Transverse colon (tissue), 4 donors: ENCODE measurements around the gene CDR2. TPM values are rescaled to one million over a fixed set of nuclear protein-coding genes. Genes with fewer than 3 reads are reported as not detected.

ENCODE experiments used
- DNase-seq: peaks from one replicate; pipeline ENCODE4 v3.0.0-alpha.2; 2019
- H3K27ac ChIP-seq, 4 donors: fragments of 200-600 bp; sonication (generic); 2 replicates each; pipeline ENCODE4 v1.5.1; 2016 to 2018; ENCODE audit warnings: inconsistent platforms in 4 of 4
- H3K27me3 ChIP-seq: fragments of 200-600 bp; sonication (generic); 2 replicates; pipeline ENCODE4 v1.5.1; 2017; ENCODE audit warnings: inconsistent platforms
- H3K36me3 ChIP-seq, 4 donors: fragments of 200-600 bp; sonication (generic); 2 replicates each; pipeline ENCODE4 v1.5.1; 2017 to 2019; ENCODE audit warnings: inconsistent platforms in 4 of 4
- H3K4me1 ChIP-seq, 4 donors: fragments of 200-600 bp; sonication (generic); 2 replicates each; pipeline ENCODE4 v1.5.1; 2017 to 2020; ENCODE audit warnings: inconsistent platforms in 4 of 4
- H3K4me3 ChIP-seq, 4 donors: fragments of 200-600 bp; sonication (generic); 1 replicate in 1 of 4; 2 replicates in 3 of 4; pipeline versions ENCODE4 v1.5.1 to v1.6.1; 2017 to 2019; ENCODE audit warnings: inconsistent platforms in 4 of 4
- H3K9me3 ChIP-seq, 2 donors: fragments of 200-600 bp; sonication (generic); 2 replicates each; pipeline ENCODE4 v1.5.1; 2017 to 2019; ENCODE audit warnings: inconsistent platforms in 2 of 2
- EP300 ChIP-seq: sonication (generic); formaldehyde crosslinking; IDR thresholded peaks from one replicate; pipeline ENCODE4 v1.6.1; 2017; ENCODE audit warnings: antibody characterized with exemption, low read depth
- POLR2A ChIP-seq: fragments of 450-650 bp; IDR thresholded peaks from one replicate; pipeline ENCODE4 v1.6.1; 2016; ENCODE audit warnings: antibody characterized with exemption, mild to moderate bottlenecking, moderate library complexity
- POLR2AphosphoS5 ChIP-seq, 3 donors: sonication (generic); formaldehyde crosslinking; IDR thresholded peaks; one replicate each; pipeline ENCODE4 v1.6.1; 2016; ENCODE audit warnings: antibody characterized with exemption in 3 of 3
- WGBS, 2 donors: methylation state at CpG; one replicate each; pipeline ENCODE4 v1.1.5; 2018; ENCODE audit warnings: low coverage in 1 of 2; 5-methylcytosine and 5-hydroxymethylcytosine counted together
- in situ Hi-C, 4 donors: fragments of 200-750 bp; cut with MboI; loops; one replicate each; pipeline versions ENCODE4 v1.15.0 to v1.15.1; 2017; ENCODE audit warnings: low sequenced_read_pairs in 3 of 4, low pct_ligation_motif_present in 1 of 4, low pct_unique_long_range_greater_than_20kb in 1 of 4
- intact Hi-C: fragments of 100-400 bp; cut with DNase I; formaldehyde crosslinking; loops from one replicate; pipeline ENCODE4 v1.15.1; 2023; ENCODE audit warnings: low total_unique reads
- total RNA-seq, 4 donors: library from RNA; depleted of rRNA; stranded (reverse); fragments of >200 nt; gene quantifications; one replicate each; pipeline ENCODE4 v1.1.0, GENCODE V29; 2016
- TF ChIP-seq, protein P1 (sequence below), 5 experiments: fragments of 200-600 bp in 3 of 5; fragments of 450-650 bp in 2 of 5; sonication (generic) in 3 of 5; IDR thresholded peaks; 1 replicate in 2 of 5; 2 replicates in 3 of 5; pipeline ENCODE4 v1.5.1; 2016 to 2017; ENCODE audit warnings: antibody characterized with exemption in 5 of 5, inconsistent platforms in 3 of 5, mild to moderate bottlenecking in 2 of 5, moderate library complexity in 1 of 5

The CDR2 gene
- total RNA-seq, 4 donors from 2014 or later, result 21.7 to 317 (median 24.1) TPM

GRCh38 chr16:22297114-22297870, 77.1 kb downstream of the CDR2 start, which contains the start of gene POLR3E:
TSS of gene POLR3E (plus strand) at chr16:22297409. CDS start at chr16:22302969, 5,560 bp downstream.
- Histone ChIP-seq H3K4me3 (peak within 1 kb of the TSS; percentile 55 to 92 (median 80)), H3K4me1 (peaks cover 0 to 34% (median 16%) of the 10 kb centered on the region in 4 donors), H3K36me3 (no peaks in the 10 kb centered on the region), H3K9me3 (no peaks in the 10 kb centered on the region), H3K27ac (peak within 1 kb of the TSS; percentile 96 to 97 (median 96)), H3K27me3 (no peaks in the 10 kb centered on the region)
- 1% methylated on average over 34 of the region's 76 CpGs; no CpG with 5 or more reads in 1 of the 2 donors for WGBS, 2 donors
- no peak for TF ChIP-seq EP300
- no peak for TF ChIP-seq POLR2A
- TF ChIP-seq, protein P1, sequence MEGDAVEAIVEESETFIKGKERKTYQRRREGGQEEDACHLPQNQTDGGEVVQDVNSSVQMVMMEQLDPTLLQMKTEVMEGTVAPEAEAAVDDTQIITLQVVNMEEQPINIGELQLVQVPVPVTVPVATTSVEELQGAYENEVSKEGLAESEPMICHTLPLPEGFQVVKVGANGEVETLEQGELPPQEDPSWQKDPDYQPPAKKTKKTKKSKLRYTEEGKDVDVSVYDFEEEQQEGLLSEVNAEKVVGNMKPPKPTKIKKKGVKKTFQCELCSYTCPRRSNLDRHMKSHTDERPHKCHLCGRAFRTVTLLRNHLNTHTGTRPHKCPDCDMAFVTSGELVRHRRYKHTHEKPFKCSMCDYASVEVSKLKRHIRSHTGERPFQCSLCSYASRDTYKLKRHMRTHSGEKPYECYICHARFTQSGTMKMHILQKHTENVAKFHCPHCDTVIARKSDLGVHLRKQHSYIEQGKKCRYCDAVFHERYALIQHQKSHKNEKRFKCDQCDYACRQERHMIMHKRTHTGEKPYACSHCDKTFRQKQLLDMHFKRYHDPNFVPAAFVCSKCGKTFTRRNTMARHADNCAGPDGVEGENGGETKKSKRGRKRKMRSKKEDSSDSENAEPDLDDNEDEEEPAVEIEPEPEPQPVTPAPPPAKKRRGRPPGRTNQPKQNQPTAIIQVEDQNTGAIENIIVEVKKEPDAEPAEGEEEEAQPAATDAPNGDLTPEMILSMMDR (IDR thresholded peaks at IDR 0.05), result peak; percentile 78 to 99 (median 95)
- TF ChIP-seq POLR2AphosphoS5 (IDR thresholded peaks at IDR 0.05), result peak; percentile 50 to 72 (median 70)
- DNase-seq, result peak; percentile 100
- intact Hi-C loops, result loop anchor here (2.0 to 5.0 kb wide), 2 partner anchors 90 to 290 kb away; partner anchors contain the start of genes EEF2K and MOSMO
- in situ Hi-C loops, result loop anchor here (5.0 to 25.0 kb wide), 7 partner anchors 90 to 310 kb away; partner anchors contain the start of genes EEF2K (in 2 of the 4), MOSMO (in 1 of the 4) and PDZD9 (in 1 of the 4)

DNA sequence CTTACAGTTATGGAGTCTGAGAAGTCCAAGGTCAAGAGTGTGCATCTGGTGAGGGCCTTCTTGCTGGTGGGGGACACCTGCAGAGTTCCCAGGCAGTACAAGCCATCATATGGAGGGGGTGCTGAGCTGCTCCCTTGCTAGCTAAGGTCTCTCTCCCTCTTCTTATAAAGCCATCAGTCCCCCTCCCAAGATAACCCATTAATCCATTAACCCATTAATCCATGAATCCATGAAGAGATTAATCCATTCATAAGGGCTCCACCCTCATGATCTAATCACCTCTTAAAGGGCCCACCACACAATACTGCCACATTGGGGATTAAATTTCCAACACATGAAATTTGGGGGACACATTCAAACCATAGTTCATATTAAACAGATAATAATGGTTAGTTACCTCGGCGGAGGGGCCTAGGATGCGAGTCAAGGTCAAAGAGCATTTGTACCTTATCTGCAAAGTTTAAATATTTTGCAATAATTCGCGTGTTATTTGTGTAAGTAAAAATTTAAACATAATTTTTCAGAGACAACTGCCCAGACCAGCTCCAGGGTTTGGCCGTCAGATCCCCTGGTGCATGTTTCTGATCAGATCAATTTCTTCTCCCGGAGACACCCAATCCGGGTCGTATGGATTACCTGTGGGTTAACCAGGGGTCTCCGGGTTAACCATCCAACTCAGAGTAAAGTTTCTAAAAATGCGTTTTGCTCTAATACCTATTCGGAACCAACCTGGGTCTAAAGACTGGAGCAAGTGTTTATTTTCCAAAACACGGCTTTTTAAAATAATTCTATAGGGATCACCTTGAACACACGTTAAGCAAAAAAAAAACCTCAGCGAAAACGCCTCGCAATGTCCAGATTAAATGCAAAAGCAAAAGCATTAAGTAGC, 78.0 kb downstream of the CDR2 start:
- Histone ChIP-seq H3K27ac (peak overlapping the region; percentile 70 to 96 (median 96)), H3K36me3 (no peaks in the 10 kb centered on the region), H3K4me3 (peak overlapping the region; percentile 27 to 92 (median 62)), H3K9me3 (no peaks in the 10 kb centered on the region), H3K27me3 (no peaks in the 10 kb centered on the region), H3K4me1 (peaks cover 0 to 34% (median 16%) of the 10 kb centered on the region in 4 donors)
- 2 to 4% methylated on average over 8 to 17 of the region's 17 CpGs for WGBS, 2 donors
- no peak for TF ChIP-seq EP300
- no peak for TF ChIP-seq POLR2AphosphoS5 (IDR thresholded peaks at IDR 0.05)
- TF ChIP-seq POLR2A, result no peak
- TF ChIP-seq, protein P1 (IDR thresholded peaks at IDR 0.05), result no peak
- intact Hi-C loops, result loop anchor here (2.0 to 5.0 kb wide), 2 partner anchors 90 to 289 kb away; partner anchors contain the start of genes EEF2K and MOSMO
- no peak for DNase-seq
- in situ Hi-C loops, result loop anchor here (5.0 to 25.0 kb wide), 7 partner anchors 89 to 309 kb away; partner anchors contain the start of genes EEF2K (in 2 of the 4), MOSMO (in 1 of the 4) and PDZD9 (in 1 of the 4)

Other genes starting within 250 kb of the CDR2 start
- not detected for gene SDR42E2, start 212.1 kb downstream of the CDR2 start, total RNA-seq
- 100 to 1,000 TPM in 1 of 4 donors, 10 to 100 TPM in 3; 22.2 to 223 (median 50.1) TPM for gene EEF2K, start 168.3 kb downstream of the CDR2 start, total RNA-seq
- gene POLR3E, start 77.2 kb downstream of the CDR2 start, total RNA-seq, result 100 to 1,000 TPM in 1 of 4 donors, 10 to 100 TPM in 3; 23.2 to 107 (median 46.0) TPM
- 100 to 1,000 TPM; 318 to 906 (median 637) TPM for gene NPIPB5, start 136.3 kb upstream of the CDR2 start, total RNA-seq